IMR-90 (cell line): ENCODE measurements around the gene ZFAND6. TPM values are rescaled to one million over a fixed set of nuclear protein-coding genes. Genes with fewer than 3 reads are reported as not detected.
A peak's percentile ranks its signal among the peaks of the same experiment; 100 is the strongest.

Experiments
- ATAC-seq: fragments of 200-7000 bp; cut with Tn5 transposase; 2 replicates; pipeline ENCODE4 v1.9.1; 2020; ENCODE audit warnings: low read depth, mild to moderate bottlenecking, moderate library complexity
- BruUV-seq: library from RNA; stranded (reverse); fragments of 400-500 nt; replicated peaks from 2 replicates; lab custom pipeline; 2021; lab: Mats Ljungman, UMichigan
- CTCF ChIA-PET: fragments of 300-600 bp; formaldehyde crosslinking; extraction: SDS; loops from one replicate; lab custom pipeline; 2021; ENCODE audit warnings: antibody characterized with exemption; lab: Yijun Ruan, JAX
- POLR2A ChIA-PET: fragments of 300-600 bp; sonication (Branson Sonifier 250); formaldehyde crosslinking; loops from one replicate; lab custom pipeline; 2022; ENCODE audit warnings: antibody characterized with exemption; ENCODE audit not compliant: unreplicated experiment; lab: Charles Lee
- DNase-seq: peaks from one replicate; pipeline ENCODE4 v3.0.0; 2013
- H2AFZ ChIP-seq: replicated peaks from 2 replicates; pipeline ENCODE3; 2013; ENCODE audit warnings: low read length, mild to moderate bottlenecking; ENCODE audit not compliant: poor library complexity
- H2AK5ac ChIP-seq: 2 replicates; pipeline ENCODE4 v1.6.1; 2013; ENCODE audit warnings: low read depth, low read length, inconsistent platforms
- H2AK9ac ChIP-seq: replicated peaks from 2 replicates; pipeline ENCODE3; 2013; ENCODE audit warnings: mild to moderate bottlenecking, low read depth, low read length, moderate library complexity; ENCODE audit not compliant: poor library complexity
- H2BK120ac ChIP-seq: 2 replicates; pipeline ENCODE4 v1.6.1; 2013; ENCODE audit warnings: low read depth, low read length, inconsistent platforms
- H2BK15ac ChIP-seq: 3 replicates; pipeline ENCODE4 v1.6.1; 2013; ENCODE audit warnings: low read depth, low read length, inconsistent platforms
- H2BK20ac ChIP-seq: 2 replicates; pipeline ENCODE4 v1.6.1; 2013; ENCODE audit warnings: low read depth, mild to moderate bottlenecking, inconsistent platforms, low read length, moderate library complexity
- H2BK5ac ChIP-seq: 2 replicates; pipeline ENCODE4 v1.6.1; 2013; ENCODE audit warnings: mild to moderate bottlenecking, low read depth, low read length, inconsistent platforms; ENCODE audit not compliant: poor library complexity, severe bottlenecking
- H3K14ac ChIP-seq: replicated peaks from 2 replicates; pipeline ENCODE4 v1.6.1; 2013; ENCODE audit warnings: low read depth, low read length, inconsistent platforms
- H3K18ac ChIP-seq: 2 replicates; pipeline ENCODE4 v1.6.1; 2013; ENCODE audit warnings: low read depth, low read length, control low read depth
- H3K23ac ChIP-seq: 2 replicates; pipeline ENCODE4 v1.6.1; 2013; ENCODE audit warnings: low read depth, low read length, inconsistent platforms
- H3K27ac ChIP-seq: 2 replicates; pipeline ENCODE4 v1.5.1; 2013; ENCODE audit warnings: mild to moderate bottlenecking, control low read depth, low read length; ENCODE audit not compliant: insufficient read depth
- H3K27me3 ChIP-seq: 2 replicates; pipeline ENCODE4 v1.6.1; 2013; ENCODE audit warnings: low read length; ENCODE audit not compliant: control insufficient read depth, insufficient read depth
- H3K36me3 ChIP-seq: 2 replicates; pipeline ENCODE4 v1.6.1; 2013; ENCODE audit warnings: low read length, mixed read lengths; ENCODE audit not compliant: control insufficient read depth, insufficient read depth
- H3K4ac ChIP-seq: 2 replicates; pipeline ENCODE4 v1.6.1; 2013; ENCODE audit warnings: low read depth, low read length, inconsistent platforms
- H3K4me1 ChIP-seq: 2 replicates; pipeline ENCODE4 v1.6.1; 2013; ENCODE audit warnings: low read length, mixed read lengths; ENCODE audit not compliant: control insufficient read depth, insufficient read depth
- H3K4me2 ChIP-seq: 2 replicates; pipeline ENCODE4 v1.6.1; 2013; ENCODE audit warnings: low read depth, mild to moderate bottlenecking, control low read depth, low read length, moderate library complexity
- H3K4me3 ChIP-seq: 2 replicates; pipeline ENCODE4 v1.5.1; 2013; ENCODE audit warnings: low read depth, mild to moderate bottlenecking, control low read depth, low read length, moderate library complexity; ENCODE audit not compliant: insufficient read depth
- H3K56ac ChIP-seq: 2 replicates; pipeline ENCODE4 v1.6.1; 2013; ENCODE audit warnings: low read length, inconsistent platforms; ENCODE audit not compliant: insufficient read depth; ENCODE audit errors: extremely low read depth
- H3K79me1 ChIP-seq, 2 experiments: 2 replicates each; pipeline ENCODE4 v1.6.1; 2013; ENCODE audit warnings: low read length in 2 of 2, inconsistent platforms in 1 of 2, low read depth in 1 of 2
- H3K9ac ChIP-seq: 2 replicates; pipeline ENCODE4 v1.6.1; 2013; ENCODE audit warnings: low read depth, low read length, control low read depth
- H3K9me1 ChIP-seq: 2 replicates; pipeline ENCODE4 v1.6.1; 2013; ENCODE audit warnings: low read length, inconsistent platforms; ENCODE audit not compliant: insufficient read depth
- H3K9me3 ChIP-seq: 2 replicates; pipeline ENCODE4 v1.6.1; 2013; ENCODE audit warnings: low read length; ENCODE audit not compliant: control insufficient read depth, insufficient read depth
- H4K20me1 ChIP-seq: 2 replicates; pipeline ENCODE4 v1.6.1; 2013; ENCODE audit warnings: low read length, inconsistent platforms; ENCODE audit not compliant: insufficient read depth
- H4K5ac ChIP-seq: 2 replicates; pipeline ENCODE4 v1.6.1; 2013; ENCODE audit warnings: mild to moderate bottlenecking, low read depth, low read length, control low read depth
- H4K8ac ChIP-seq, 2 experiments: 2 replicates each; pipeline ENCODE4 v1.6.1; 2013; ENCODE audit warnings: low read depth in 2 of 2, low read length in 2 of 2, control low read depth in 1 of 2, inconsistent platforms in 1 of 2
- H4K91ac ChIP-seq: 2 replicates; pipeline ENCODE4 v1.6.1; 2013; ENCODE audit warnings: low read depth, low read length, inconsistent platforms; ENCODE audit not compliant: insufficient read depth
- CEBPB ChIP-seq: IDR thresholded peaks from 2 replicates; pipeline ENCODE4 v1.6.1; 2012; ENCODE audit warnings: low read depth, low read length, improper control_type of control experiment
- CHD1 ChIP-seq: IDR thresholded peaks from 2 replicates; pipeline ENCODE4 v1.6.1; 2012; ENCODE audit warnings: low read depth, low read length, improper control_type of control experiment
- MAZ ChIP-seq: IDR thresholded peaks from 2 replicates; pipeline ENCODE4 v1.6.1; 2012; ENCODE audit warnings: low read depth, mild to moderate bottlenecking, low read length, improper control_type of control experiment, moderate library complexity, borderline replicate concordance
- MXI1 ChIP-seq: IDR thresholded peaks from 2 replicates; pipeline ENCODE4 v1.6.1; 2012; ENCODE audit warnings: low read depth, mild to moderate bottlenecking, low read length, moderate library complexity, borderline replicate concordance
- NFE2L2 ChIP-seq: fragments of 150-350 bp; IDR thresholded peaks from 2 replicates; pipeline ENCODE4 v1.6.1; 2016; ENCODE audit warnings: low read depth, mild to moderate bottlenecking, low read length
- RCOR1 ChIP-seq: IDR thresholded peaks from 2 replicates; pipeline ENCODE4 v1.6.1; 2012; ENCODE audit warnings: mild to moderate bottlenecking, low read length, improper control_type of control experiment; ENCODE audit not compliant: insufficient replicate concordance
- RFX5 ChIP-seq: IDR thresholded peaks from 2 replicates; pipeline ENCODE4 v1.8.0; 2012; ENCODE audit warnings: low read depth, mild to moderate bottlenecking, low read length, moderate library complexity
- WGBS, 2 experiments: methylation state at CpG; one replicate each; pipeline versions ENCODE4 v1.1.5 to v1.1.7; 2013; ENCODE audit warnings: missing lambda C conversion rate in 2 of 2; ENCODE audit not compliant: insufficient read length in 1 of 2; ENCODE audit errors: extremely low coverage in 2 of 2; 5-methylcytosine and 5-hydroxymethylcytosine counted together
- dilution Hi-C: fragments of 300-500 bp; cut with HindIII; formaldehyde crosslinking; loops from one replicate; pipeline ENCODE4 v1.14.3; 2018; ENCODE audit warnings: low sequenced_read_pairs; ENCODE audit not compliant: unreplicated experiment
- in situ Hi-C: fragments of 300-500 bp; cut with MboI; formaldehyde crosslinking; loops from 3 replicates; pipeline ENCODE4 v1.14.3; 2019; ENCODE audit warnings: low sequenced_read_pairs, inconsistent platforms, mixed read lengths
- intact Hi-C: fragments of 100-400 bp; cut with micrococcal nuclease; formaldehyde crosslinking; loops from 2 replicates; pipeline ENCODE4 v1.10.0; 2022
- polyA plus RNA-seq, 3 experiments: library from polyadenylated mRNA; depleted of rRNA; stranded (reverse); fragments of >200 nt; gene quantifications; 2 replicates each; pipeline ENCODE4 v1.2.3, GENCODE V29; 2012; ENCODE audit warnings: low replicate concordance in 1 of 3
- total RNA-seq: library from RNA; depleted of rRNA; stranded (reverse); fragments of >200 nt; gene quantifications from 2 replicates; pipeline ENCODE4 v1.2.3, GENCODE V29; 2012

The ZFAND6 gene
- total and polyA plus RNA-seq, 2 of the 4 experiments (the other 2 are of a cell fraction) = 77.5 to 96.4 TPM

GRCh38 chr15:80152896-80153876 is 93.7 kb downstream of the ZFAND6 start, which contains the start of gene FAH:
Gene FAH, plus strand, starts transcription at chr15:80152999. Its CDS starts 56 bp downstream, at chr15:80153055.
- peak within 1 kb of the TSS; percentile 75 for H3K4ac ChIP-seq
- peak within 1 kb of the TSS; percentile 54 for H3K56ac ChIP-seq
- peak within 1 kb of the TSS; percentile 28 to 68; a peak in 3 of 4 replicates for H4K8ac ChIP-seq
- H4K91ac ChIP-seq = peak within 1 kb of the TSS; percentile 77
- peak within 1 kb of the TSS; percentile 60 for H2AK9ac ChIP-seq
- no peaks in the 10 kb centered on the region for H3K9me3 ChIP-seq
- CTCF ChIA-PET = no interaction called here
- peak within 1 kb of the TSS; percentile 97 for H3K4me3 ChIP-seq
- H3K9me1 ChIP-seq = peaks cover 8% of the 10 kb centered on the region
- peak within 1 kb of the TSS; percentile 32; the same call in 1 of the 2 replicates for H2AK5ac ChIP-seq
- H3K36me3 ChIP-seq = peaks cover 3% of the 10 kb centered on the region
- in situ Hi-C loops = no loop called here
- peak within 1 kb of the TSS; percentile 91 for H3K23ac ChIP-seq
- H2AFZ ChIP-seq = peak within 1 kb of the TSS; percentile 98
- no TSS peak for BruUV-seq
- DNase-seq (peak; percentile 53), ATAC-seq (peak; percentile 74)
- H3K79me1 ChIP-seq = peaks cover 17 to 38% of the 10 kb centered on the region in 2 experiments
- H3K9ac ChIP-seq = peak within 1 kb of the TSS; percentile 91
- dilution Hi-C loops = no loop called here
- peak within 1 kb of the TSS; percentile 88 for H3K4me2 ChIP-seq
- H3K27ac ChIP-seq = peak within 1 kb of the TSS; percentile 94
- H4K20me1 ChIP-seq = no peaks in the 10 kb centered on the region
- peak within 1 kb of the TSS; percentile 94 for H2BK5ac ChIP-seq
- H3K14ac ChIP-seq = peak within 1 kb of the TSS; percentile 90
- H3K18ac ChIP-seq = peak within 1 kb of the TSS; percentile 74
- H2BK120ac ChIP-seq = peak within 1 kb of the TSS; percentile 83
- H4K5ac ChIP-seq = peak within 1 kb of the TSS; percentile 66
- peak within 1 kb of the TSS; percentile 59; the same call in 1 of the 3 replicates for H2BK15ac ChIP-seq
- intact Hi-C loops = no loop called here
- peaks cover 8% of the 10 kb centered on the region for H3K4me1 ChIP-seq
- no peaks in the 10 kb centered on the region for H3K27me3 ChIP-seq
- TF ChIP-seq CHD1 = no peak
- no peak for TF ChIP-seq NFE2L2
- TF ChIP-seq RFX5 = no peak
- no peak for TF ChIP-seq CEBPB
- 0 out of 2 replicates have a peak, but pooled peaks have one; percentile 23 for TF ChIP-seq MXI1
- peak; percentile 30; the same call in 1 of the 2 replicates for TF ChIP-seq MAZ
- TF ChIP-seq RCOR1 = no peak
- peak within 1 kb of the TSS; percentile 26; the same call in 1 of the 2 replicates for H2BK20ac ChIP-seq
- 4% methylated on average over 12 of the region's 45 CpGs; no CpG with 5 or more reads in 1 of the 2 experiments for WGBS, 2 experiments
- POLR2A ChIA-PET = no interaction called here
